GM04503 (cell line): ENCODE data around the gene LCE7A.

Experiments
- DNase-seq: peaks from one replicate; pipeline ENCODE4 v3.0.0-alpha.2; 2012; ENCODE audit warnings: low read depth

The LCE7A gene

DNA sequence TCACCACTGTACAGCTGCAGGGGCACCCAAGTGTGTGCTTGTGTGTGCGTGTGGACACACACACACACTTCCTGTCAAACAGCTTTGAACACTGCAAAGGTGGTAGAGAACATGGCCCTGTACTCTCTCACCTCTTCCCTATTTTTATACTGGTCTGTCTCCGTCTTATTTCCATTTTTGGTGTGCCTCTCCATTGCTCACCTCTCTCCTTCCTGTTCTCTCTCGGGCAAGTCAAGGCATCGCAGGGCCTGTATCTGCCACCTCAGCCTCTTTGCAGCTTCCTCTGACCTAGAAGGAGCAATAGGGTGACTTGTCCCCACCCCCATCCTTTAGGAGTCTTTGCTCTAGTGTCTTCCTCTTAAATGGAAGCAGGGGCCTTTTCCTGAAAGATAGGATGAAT lies 20.5 kb downstream of the LCE7A start:
- no peak for DNase-seq

DNA sequence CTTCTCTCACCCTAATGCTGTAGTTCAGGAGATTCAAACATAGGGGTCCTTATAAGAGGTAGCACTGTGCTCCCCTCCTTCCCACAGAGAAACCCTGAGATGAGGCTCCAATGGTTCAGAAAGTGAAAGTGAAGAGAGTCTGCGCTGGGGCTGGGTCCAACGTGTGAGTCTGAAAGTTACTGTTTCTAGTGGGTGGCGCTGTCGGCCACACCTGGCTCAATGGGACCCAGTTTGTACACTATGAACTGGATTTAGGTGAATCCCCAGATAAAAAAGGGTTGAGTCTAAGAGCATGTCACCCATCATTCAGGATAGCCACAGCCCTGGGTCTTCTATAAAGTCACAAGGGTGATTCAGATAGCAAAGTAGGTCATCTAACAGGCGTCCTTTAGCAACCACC lies 21.1 kb downstream of the LCE7A start:
- DNase-seq, result no peak

DNA sequence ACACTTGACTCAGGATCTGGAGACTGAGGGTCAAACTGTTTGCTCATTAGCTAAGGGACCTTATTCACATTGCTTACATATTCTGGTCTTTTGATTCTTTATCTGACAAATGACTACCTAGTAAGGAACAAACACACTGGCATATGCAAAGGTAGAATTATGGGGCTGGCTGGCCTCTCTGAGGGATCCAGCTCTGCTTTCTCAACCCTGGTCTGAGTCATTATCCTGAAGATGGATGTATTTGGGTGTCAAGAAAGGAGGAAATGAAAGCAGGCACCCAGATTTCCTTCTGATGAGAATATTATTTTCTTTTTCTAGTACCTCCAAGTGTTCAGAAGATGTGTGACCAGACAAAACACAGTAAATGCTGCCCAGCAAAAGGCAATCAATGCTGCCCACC lies 24.3 kb downstream of the LCE7A start:
- DNase-seq, result no peak

GRCh38 chr1:152884506-152884905 lies 24.7 kb downstream of the LCE7A start:
- DNase-seq, result no peak

DNA sequence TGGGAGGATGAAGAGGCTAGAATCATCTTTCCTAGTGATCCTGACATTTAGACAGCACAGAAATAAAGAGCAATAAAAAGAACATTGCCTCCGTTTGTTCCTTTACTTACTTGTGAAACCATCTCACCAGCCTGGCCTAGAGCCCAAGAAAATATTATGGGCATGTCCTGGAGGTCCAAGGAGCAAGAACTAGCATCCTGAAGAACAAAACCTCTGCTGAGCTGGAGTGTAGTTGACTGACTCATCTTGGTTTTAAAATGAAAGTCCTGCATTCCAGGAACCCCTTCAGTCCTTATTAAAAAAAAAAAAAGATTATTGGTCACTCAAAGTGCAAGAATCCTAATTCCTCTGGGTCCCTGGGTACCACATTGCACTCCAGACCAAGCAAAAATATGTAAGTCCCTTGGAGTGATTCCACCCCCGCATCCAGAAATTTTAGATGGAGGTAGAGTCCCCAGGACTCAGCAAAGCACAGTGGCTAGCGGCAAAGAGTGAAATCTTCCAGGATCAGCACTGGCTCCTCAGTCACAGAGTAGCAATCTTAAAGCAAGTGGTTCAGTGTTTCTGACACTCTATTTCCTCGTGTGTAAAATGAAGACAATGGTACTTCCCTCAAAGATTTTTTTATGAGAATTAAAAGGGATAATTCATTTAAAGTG lies 25.3 kb downstream of the LCE7A start:
- DNase-seq, result peak; percentile 51

- DNase-seq, result peak; percentile 42
Observed at GRCh38 chr1:152886085-152886484, 26.3 kb downstream of the LCE7A start.

GRCh38 chr1:152886758-152887409 lies 27.1 kb downstream of the LCE7A start:
- no peak for DNase-seq

DNA sequence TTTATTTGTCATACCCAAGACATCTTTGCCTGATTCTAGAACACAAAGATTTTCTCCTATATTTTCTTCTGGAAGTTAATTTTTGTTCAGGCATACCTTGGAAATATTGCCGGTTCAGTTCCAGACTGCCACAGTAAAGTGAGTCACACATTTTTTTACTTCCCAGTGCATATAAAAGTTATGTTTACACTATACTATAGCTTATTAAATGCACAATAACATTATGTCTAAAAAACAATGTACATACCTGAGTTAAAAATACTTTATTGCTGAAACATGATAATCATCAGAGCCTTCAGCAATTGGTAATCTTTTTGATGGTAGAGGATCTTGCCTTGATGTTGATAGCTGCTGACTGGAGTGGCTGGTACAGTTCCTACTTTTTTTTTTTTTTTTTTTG lies 28.3 kb downstream of the LCE7A start:
- no peak for DNase-seq

DNA sequence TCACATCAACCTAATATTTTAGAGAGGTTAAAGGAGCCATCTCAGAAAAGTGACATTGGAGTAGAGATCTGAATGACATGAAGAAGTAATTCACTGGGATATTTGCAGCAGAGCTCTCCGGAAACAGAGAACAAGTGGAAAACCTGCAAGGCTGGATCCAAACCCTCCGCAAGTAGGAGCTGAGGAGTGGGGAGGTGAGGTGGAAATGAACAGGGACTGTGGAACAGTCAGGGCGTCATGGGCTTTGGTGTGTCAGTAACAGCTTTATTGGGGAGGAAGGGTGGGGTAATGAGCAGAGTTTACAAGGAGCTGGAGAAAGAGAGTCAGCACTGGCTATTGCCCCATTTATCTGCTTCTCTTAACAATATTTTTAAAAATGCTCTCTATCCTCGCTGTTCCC lies 39.2 kb downstream of the LCE7A start:
- DNase-seq, result no peak

DNA sequence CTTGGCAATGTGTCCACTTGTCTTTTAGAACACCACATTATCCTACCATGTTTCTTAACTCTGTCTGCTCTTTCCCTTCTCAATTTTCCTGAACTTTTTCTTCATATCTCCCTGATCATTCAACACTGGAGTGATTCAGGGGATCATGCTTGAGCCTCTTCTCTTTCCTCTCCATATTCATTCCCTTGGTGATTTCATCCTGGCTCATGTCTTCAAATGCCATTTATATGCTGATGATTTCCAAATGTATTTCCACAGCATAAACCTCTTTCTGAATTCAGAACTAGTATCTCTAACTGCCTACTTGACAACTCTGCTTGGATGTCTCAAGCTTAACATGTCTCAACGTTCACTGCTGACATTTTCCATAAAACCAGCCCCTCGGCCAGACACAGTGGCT lies 40.1 kb downstream of the LCE7A start:
- no peak for DNase-seq

DNA sequence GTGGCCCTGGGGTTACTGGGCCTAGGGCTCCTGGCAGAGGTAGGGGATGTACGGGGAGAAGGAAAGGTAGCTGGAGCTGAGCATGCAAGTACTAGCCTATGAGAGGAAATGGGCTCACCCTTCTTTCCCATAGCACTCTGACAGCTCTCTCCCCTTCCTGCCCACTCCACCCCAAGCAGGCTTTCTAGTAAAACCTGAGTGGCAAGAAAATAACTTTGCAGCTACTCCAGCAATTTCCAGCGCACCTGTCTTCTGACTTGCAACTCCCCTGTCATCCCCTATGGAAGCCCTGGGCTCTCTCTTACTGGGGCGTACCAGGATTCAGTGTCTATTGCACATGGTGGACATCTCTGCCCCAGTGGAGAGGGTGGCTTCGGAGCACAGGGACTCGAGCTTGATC lies 41.8 kb downstream of the LCE7A start:
- no peak for DNase-seq

DNA sequence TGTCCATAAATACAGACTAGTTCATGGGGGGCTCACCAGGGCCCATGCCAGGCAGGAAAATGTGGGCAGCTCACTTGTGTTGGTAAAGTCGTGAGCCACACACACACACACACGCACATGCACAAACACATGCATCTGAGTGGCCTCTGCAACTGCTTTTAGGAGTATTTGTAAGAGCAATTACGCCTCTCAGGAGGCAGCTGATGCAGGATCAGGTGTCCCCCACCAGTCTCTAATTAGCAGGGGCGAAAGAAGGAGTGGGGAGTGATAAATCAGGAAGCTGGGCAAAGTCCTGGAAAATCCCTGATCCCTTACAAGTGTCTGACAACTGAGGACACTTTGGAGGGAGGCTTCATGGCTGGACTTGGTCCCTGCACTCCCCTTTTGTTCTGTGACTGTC lies 42.8 kb downstream of the LCE7A start:
- no peak for DNase-seq

- no peak for DNase-seq
Observed at GRCh38 chr1:152904688-152905440, 45.1 kb downstream of the LCE7A start.

DNA sequence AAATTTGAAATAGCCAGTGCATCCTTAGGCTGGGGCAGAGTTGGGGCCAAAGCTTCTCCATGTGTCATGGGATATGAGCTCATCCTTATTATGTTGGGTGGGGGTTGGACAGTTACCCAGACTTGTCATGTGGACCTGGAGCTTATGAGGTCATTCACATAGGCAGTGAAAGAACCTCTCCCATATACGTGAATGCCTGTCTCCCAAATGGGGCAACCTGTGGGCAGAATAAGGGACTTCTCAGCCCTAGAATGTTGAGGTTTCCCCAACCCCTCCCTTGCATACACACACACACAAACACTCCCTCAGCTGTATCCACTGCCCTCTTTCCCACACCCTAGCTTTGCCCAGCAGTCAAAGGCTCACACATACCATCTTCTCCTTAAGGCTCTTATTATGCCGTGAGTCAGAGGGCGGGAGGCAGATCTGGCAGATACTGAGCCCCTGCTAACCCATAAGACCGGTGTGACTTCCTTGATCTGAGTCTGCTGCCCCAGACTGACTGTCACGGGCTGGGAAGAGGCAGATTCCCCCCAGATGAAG lies 46.3 kb downstream of the LCE7A start:
- DNase-seq, result peak; percentile 87

DNA sequence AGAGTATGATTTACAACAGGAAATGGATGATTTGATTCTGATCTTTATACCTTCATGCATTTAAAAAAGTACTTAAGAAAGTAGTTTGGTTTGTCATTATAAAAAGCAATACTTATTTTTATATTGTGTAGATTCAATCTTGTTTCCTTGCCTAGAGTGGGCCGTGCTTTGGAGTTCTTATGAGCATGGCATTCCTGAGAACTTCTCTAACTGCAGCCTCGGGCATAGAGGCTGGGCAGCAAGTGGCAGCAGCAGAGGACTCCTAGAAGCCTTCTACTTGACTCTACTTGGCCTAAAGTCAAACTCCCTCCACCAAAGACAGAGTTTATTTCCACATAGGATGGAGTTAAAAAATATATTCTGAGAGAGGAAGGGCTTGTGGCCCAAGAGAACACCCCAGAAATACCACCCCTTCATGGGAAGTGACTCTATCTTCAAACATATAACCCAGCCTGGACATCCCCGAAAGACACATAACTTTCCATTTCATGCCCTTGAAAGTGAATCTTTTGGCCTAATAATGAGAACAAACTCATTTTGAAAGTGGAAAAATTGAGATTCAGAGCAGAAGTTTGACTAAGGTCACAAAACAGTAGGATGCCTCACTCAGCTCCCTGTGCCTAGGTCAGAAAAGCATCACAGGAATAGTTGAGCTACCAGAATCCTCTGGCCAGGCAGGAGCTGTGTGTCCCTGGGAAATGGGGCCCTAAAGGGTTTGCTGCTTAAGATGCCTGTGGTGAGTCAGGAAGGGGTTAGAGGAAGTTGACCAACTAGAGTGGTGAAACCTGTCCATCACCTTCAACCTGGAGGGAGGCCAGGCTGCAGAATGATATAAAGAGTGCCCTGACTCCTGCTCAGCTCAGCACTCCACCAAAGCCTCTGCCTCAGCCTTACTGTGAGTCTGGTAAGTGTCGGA lies 48.1 kb downstream of the LCE7A start, which contains the start of gene IVL:
Gene IVL, plus strand, starts transcription at position 861 of the 916 bp plus-strand sequence. CDS start 1,252 bp downstream, outside the sequence.
- no peak for DNase-seq

DNA sequence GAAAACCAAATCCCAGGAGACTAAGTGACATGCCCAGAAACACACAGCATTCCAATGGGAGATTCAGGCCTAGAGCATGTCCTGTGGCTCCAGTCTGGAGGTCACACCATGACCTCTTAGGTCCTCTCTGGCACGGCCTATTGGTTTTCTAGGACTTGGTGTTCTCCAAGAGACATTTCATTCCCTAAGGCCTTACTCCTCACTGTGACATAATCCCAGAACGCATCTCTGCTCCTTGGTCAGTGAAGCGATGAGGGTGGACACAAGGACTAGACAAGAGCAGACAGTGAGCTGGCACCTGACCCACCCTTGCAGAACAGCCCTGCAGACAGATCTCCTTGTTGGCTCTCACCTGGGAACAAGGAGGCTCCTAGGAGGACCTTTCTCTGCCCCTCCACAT lies 49.4 kb downstream of the LCE7A start:
- no peak for DNase-seq
